GM10266 (cell line): ENCODE data around the gene BAZ2B.

ENCODE experiments used
- DNase-seq: peaks from one replicate; pipeline ENCODE4 v3.0.0; 2012; ENCODE audit errors: extremely low spot score
- CTCF ChIP-seq: IDR thresholded peaks from 2 replicates; pipeline ENCODE4 v1.5.1; 2012; ENCODE audit warnings: mild to moderate bottlenecking, low read depth; ENCODE audit not compliant: control insufficient read depth, insufficient read depth; ENCODE audit errors: missing control alignments

Gene BAZ2B

DNA sequence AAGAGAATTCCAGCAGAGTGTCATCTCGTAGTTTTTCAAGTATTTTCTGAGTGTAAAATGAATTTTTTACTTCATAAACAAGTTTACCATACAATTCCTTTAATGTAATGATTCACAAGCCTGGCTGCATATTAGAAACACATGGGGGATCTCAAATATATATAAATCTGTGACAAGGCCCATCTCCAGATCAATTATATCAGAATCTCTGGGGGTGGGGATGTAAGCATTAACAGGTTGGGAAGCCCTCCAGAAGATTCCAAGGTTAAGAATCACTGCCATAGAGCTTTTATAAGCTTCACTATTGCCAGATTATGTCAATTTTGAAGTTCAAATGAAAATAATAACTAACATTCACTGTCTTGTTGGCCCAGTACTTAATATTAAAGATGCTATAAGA lies 111.2 kb downstream of the BAZ2B start:
- TF ChIP-seq CTCF: no peak
- DNase-seq: no peak

DNA sequence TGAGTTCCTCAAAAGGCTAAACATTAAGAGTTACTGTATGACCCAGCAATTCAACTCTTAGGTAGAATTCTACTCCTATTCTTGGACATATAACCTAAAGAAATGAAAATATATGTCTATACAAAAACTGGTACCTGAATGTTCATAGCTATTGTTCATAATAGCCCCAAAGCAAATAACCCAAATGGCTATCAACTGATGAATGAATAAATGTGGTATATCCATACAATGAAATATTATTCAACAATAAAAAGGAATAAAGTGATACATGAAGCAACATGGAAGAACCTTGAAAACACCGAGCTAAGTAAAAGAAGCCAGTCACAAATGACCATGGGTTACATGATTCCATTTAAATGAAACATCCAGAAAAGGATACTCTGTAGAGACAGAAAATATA lies 114.6 kb downstream of the BAZ2B start:
- no peak for TF ChIP-seq CTCF
- DNase-seq: no peak

DNA sequence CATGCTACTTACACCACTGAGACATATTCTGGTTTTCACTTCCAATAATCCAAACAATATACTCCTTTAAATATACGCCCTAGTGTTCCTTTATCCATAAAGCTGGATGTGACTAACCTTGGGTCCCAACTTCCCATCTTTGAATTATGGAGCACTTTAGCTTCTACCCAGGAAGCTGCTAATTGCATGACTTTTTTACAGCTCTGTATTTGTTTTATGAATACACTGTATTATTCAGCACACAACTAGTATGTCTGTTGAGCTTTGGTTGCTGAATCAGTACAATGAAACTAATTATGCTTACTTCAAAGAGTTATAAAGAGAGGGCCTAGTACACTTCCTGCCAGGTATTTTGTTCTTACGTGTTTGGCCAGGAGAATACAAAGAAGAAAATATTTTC lies 118.5 kb downstream of the BAZ2B start:
- no peak for TF ChIP-seq CTCF
- no peak for DNase-seq

GRCh38 chr2:159497256-159497655 lies 119.1 kb downstream of the BAZ2B start:
- TF ChIP-seq CTCF: no peak
- no peak for DNase-seq

- no peak for TF ChIP-seq CTCF
- no peak for DNase-seq
Measured at GRCh38 chr2:159489476-159489875, 126.9 kb downstream of the BAZ2B start.

DNA sequence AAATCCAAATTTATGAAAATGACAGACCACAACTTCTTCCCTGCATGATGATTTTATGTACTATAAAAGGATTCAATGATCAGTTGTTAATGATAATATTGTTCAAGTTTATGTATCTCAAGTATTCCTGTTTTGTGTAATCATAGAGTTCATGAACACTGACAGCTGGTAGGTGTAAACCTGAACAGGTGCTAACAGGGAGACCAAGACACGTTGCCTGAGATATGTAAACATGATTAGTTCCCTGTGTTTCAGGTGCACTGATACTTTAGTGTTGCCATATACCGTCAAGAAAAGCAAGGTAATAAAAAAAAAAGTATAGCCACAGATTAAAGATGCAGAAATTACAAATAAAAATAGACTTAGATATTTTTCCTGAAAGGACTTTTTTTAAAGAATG lies 131.8 kb downstream of the BAZ2B start:
- no peak for DNase-seq
- no peak for TF ChIP-seq CTCF

GRCh38 chr2:159476329-159476728 lies 140.0 kb downstream of the BAZ2B start:
- no peak for DNase-seq
- no peak for TF ChIP-seq CTCF

DNA sequence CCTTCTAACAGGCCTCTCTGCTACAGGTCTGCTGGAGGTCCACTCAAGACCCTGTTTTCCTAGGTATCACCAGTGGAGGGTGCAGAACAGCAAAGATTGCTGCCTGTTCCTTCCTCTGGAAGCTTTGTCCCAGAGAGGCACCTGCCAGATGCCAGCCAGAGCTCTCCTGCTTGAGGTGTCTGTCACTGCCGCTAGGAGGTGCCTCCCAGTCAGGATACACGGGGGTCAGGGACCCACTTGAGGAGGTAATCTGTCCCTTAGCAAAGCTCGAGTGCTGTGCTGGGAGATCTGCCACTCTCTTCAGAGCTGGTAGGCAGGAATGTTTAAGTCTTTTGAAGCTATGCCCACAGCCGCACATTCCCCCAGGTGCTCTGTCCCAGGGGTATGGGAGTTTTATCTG lies 140.6 kb downstream of the BAZ2B start:
- TF ChIP-seq CTCF: no peak
- no peak for DNase-seq
